Fibroblast of lung (primary cell): Measurements from ENCODE around the gene TRIM37. TPM values are rescaled to one million over a fixed set of nuclear protein-coding genes. Genes with fewer than 3 reads are reported as not detected.
A peak's percentile ranks its signal among the peaks of the same experiment; 100 is the strongest.

ENCODE experiments used
- DNase-seq, 2 donors: peaks; one replicate each; pipeline versions ENCODE4 v3.0.0 to v3.0.0-alpha.2; 2010; ENCODE audit warnings: low read depth in 2 of 2
- H2AFZ ChIP-seq: 2 replicates; pipeline ENCODE4 v1.5.1; 2012; ENCODE audit warnings: low read length, control low read depth, inconsistent platforms
- H3K27ac ChIP-seq: 2 replicates; pipeline ENCODE4 v1.5.1; 2011; ENCODE audit warnings: low read length, control low read depth; ENCODE audit not compliant: insufficient read depth
- H3K27me3 ChIP-seq: 2 replicates; pipeline ENCODE4 v1.5.1; 2011; ENCODE audit warnings: mild to moderate bottlenecking, low read length; ENCODE audit not compliant: control insufficient read depth, insufficient read depth
- H3K36me3 ChIP-seq: 2 replicates; pipeline ENCODE4 v1.5.1; 2011; ENCODE audit warnings: low read length; ENCODE audit not compliant: control insufficient read depth, insufficient read depth
- H3K4me1 ChIP-seq: 2 replicates; pipeline ENCODE4 v1.5.1; 2011; ENCODE audit warnings: low read length; ENCODE audit not compliant: control insufficient read depth, insufficient read depth; ENCODE audit errors: extremely low read depth
- H3K4me2 ChIP-seq: 2 replicates; pipeline ENCODE4 v1.5.1; 2011; ENCODE audit warnings: low read length, control low read depth; ENCODE audit not compliant: insufficient read depth; ENCODE audit errors: extremely low read depth
- H3K4me3 ChIP-seq, 4 experiments: fragments of 200-600 bp in 1 of 4; sonication (generic) in 1 of 4; replicated peaks in 1 of 4; 2 replicates each; pipeline ENCODE4 v1.5.1; 2011 to 2016; ENCODE audit warnings: low read length in 4 of 4, low read depth in 3 of 4, mild to moderate bottlenecking in 3 of 4, control low read depth in 2 of 4, inconsistent platforms in 1 of 4, mixed read lengths in 1 of 4; ENCODE audit not compliant: insufficient read depth in 1 of 4; ENCODE audit errors: control extremely low read depth in 1 of 4
- H3K79me2 ChIP-seq: 2 replicates; pipeline ENCODE4 v1.5.1; 2012; ENCODE audit warnings: mild to moderate bottlenecking, low read length, inconsistent platforms; ENCODE audit not compliant: control insufficient read depth, insufficient read depth
- H3K9ac ChIP-seq: 2 replicates; pipeline ENCODE4 v1.5.1; 2011; ENCODE audit warnings: mild to moderate bottlenecking, low read length, control low read depth; ENCODE audit not compliant: insufficient read depth
- H3K9me3 ChIP-seq: 2 replicates; pipeline ENCODE4 v1.5.1; 2012; ENCODE audit warnings: low read depth, low read length; ENCODE audit not compliant: control insufficient read depth, insufficient read depth
- H4K20me1 ChIP-seq: 2 replicates; pipeline ENCODE4 v1.5.1; 2011; ENCODE audit warnings: low read length; ENCODE audit not compliant: control insufficient read depth, insufficient read depth; ENCODE audit errors: extremely low read depth
- CTCF ChIP-seq, 2 donors: IDR thresholded peaks in 1 of 2; conservative IDR thresholded peaks in 1 of 2; 1 replicate in 1 of 2; 2 replicates in 1 of 2; pipeline ENCODE4 v1.5.1; 2011 to 2012; ENCODE audit warnings: low read length in 2 of 2, control low read depth in 1 of 2, inconsistent platforms in 1 of 2, low read depth in 1 of 2, mild to moderate bottlenecking in 1 of 2
- EZH2 ChIP-seq: IDR thresholded peaks from 2 replicates; pipeline ENCODE4 v1.5.1; 2012; ENCODE audit warnings: low read length, control low read depth, mild to moderate bottlenecking; ENCODE audit errors: missing control alignments
- polyA plus RNA-seq, 2 donors: library from polyadenylated mRNA; depleted of rRNA in 1 of 2; stranded (reverse) in 1 of 2; unstranded in 1 of 2; fragments of >200 nt; gene quantifications; 2 replicates each; pipeline ENCODE4 v1.2.1, GENCODE V29; 2011 to 2012; ENCODE audit warnings: missing spikeins in 1 of 2
- total RNA-seq: library from RNA; depleted of rRNA; stranded (reverse); fragments of >200 nt; gene quantifications from 2 replicates; pipeline ENCODE4 v1.2.1, GENCODE V29; 2014

The TRIM37 gene
- total and polyA plus RNA-seq, 2 donors (not counting 1 experiment from before 2014, with no cell fraction given) = 29.3 to 55.3 TPM

GRCh38 chr17:59001158-59001814 is 105.4 kb downstream of the TRIM37 start:
- peak overlapping the region; percentile 56 for H3K27ac ChIP-seq
- peak; percentile 18 to 87 for DNase-seq
- no peaks in the 10 kb centered on the region for H4K20me1 ChIP-seq
- H3K9me3 ChIP-seq = no peaks in the 10 kb centered on the region
- TF ChIP-seq EZH2 (no peak), CTCF (conservative IDR thresholded peaks at IDR 0.05 in 1 of 2, IDR thresholded peaks at IDR 0.05 in 1 of 2; ENCODE audit: low read depth in 1 of 2, low read length in 2 of 2) (no peak)
- no peaks in the 10 kb centered on the region for H3K36me3 ChIP-seq
- H3K79me2 ChIP-seq = no peaks in the 10 kb centered on the region
- H2AFZ ChIP-seq = peak overlapping the region; percentile 62
- no peak overlapping the region for H3K9ac ChIP-seq
- H3K4me1 ChIP-seq = no peaks in the 10 kb centered on the region
- H3K4me2 ChIP-seq = peak overlapping the region; percentile 72
- peak overlapping the region; percentile 5 to 35 (median 22) for H3K4me3 ChIP-seq
- H3K27me3 ChIP-seq = no peaks in the 10 kb centered on the region

- Histone ChIP-seq H4K20me1 (no peaks in the 10 kb centered on the region), H3K9ac (no peak overlapping the region), H3K27me3 (no peaks in the 10 kb centered on the region), H3K4me2 (no peak overlapping the region), H3K36me3 (no peaks in the 10 kb centered on the region), H3K79me2 (no peaks in the 10 kb centered on the region), H3K4me1 (no peaks in the 10 kb centered on the region), H2AFZ (no peak overlapping the region), H3K9me3 (no peaks in the 10 kb centered on the region), H3K27ac (no peak overlapping the region), H3K4me3 (no peak overlapping the region)
- TF ChIP-seq EZH2 (no peak), CTCF (conservative IDR thresholded peaks at IDR 0.05 in 1 of 2, IDR thresholded peaks at IDR 0.05 in 1 of 2; ENCODE audit: low read depth in 1 of 2, low read length in 2 of 2) (no peak)
- no peak for DNase-seq
These were observed 106.7 kb downstream of the TRIM37 start for GRCh38 chr17:59000022-59000421.

- H3K27me3 ChIP-seq = no peaks in the 10 kb centered on the region
- H2AFZ ChIP-seq = no peak overlapping the region
- no peaks in the 10 kb centered on the region for H3K36me3 ChIP-seq
- H3K27ac ChIP-seq = no peak overlapping the region
- H4K20me1 ChIP-seq = no peaks in the 10 kb centered on the region
- no peak overlapping the region for H3K4me2 ChIP-seq
- DNase-seq = no peak
- H3K79me2 ChIP-seq = no peaks in the 10 kb centered on the region
- TF ChIP-seq EZH2 (no peak), CTCF (conservative IDR thresholded peaks at IDR 0.05 in 1 of 2, IDR thresholded peaks at IDR 0.05 in 1 of 2; ENCODE audit: low read depth in 1 of 2, low read length in 2 of 2) (no peak)
- H3K4me1 ChIP-seq = no peaks in the 10 kb centered on the region
- H3K9me3 ChIP-seq = no peaks in the 10 kb centered on the region
- H3K4me3 ChIP-seq = no peak overlapping the region
- H3K9ac ChIP-seq = no peak overlapping the region
These were observed 107.2 kb downstream of the TRIM37 start for GRCh38 chr17:58999500-58999899.
